K562 (cell line): ENCODE measurements around the gene HYAL3. TPM values are rescaled to one million over a fixed set of nuclear protein-coding genes. Genes with fewer than 3 reads are reported as not detected.

ENCODE experiments used
- ATAC-seq: fragments of 200-7000 bp; cut with Tn5 transposase; 3 replicates; pipeline ENCODE4 v1.9.1; 2020; ENCODE audit warnings: moderate library complexity
- BruUV-seq: library from RNA; stranded (reverse); fragments of 400-500 nt; replicated peaks from 2 replicates; lab custom pipeline; 2021; lab: Mats Ljungman, UMichigan
- CTCF ChIA-PET: fragments of 300-600 bp; formaldehyde crosslinking; extraction: SDS; loops from one replicate; lab custom pipeline; 2021; ENCODE audit warnings: low intra/inter-chr PET ratio; lab: Yijun Ruan, JAX
- POLR2A ChIA-PET: fragments of 300-600, 350-650 bp; sonication (Branson Sonifier 250); formaldehyde crosslinking; extraction: SDS; loops from one replicate; lab custom pipeline; 2021; ENCODE audit warnings: antibody characterized with exemption, inconsistent platforms; lab: Yijun Ruan, JAX
- DNase-seq, 4 experiments: peaks; one replicate each; pipeline versions ENCODE4 v3.0.0 to v3.0.0-alpha.2; 2011 to 2018; ENCODE audit warnings: low spot score in 3 of 4, mixed read lengths in 3 of 4; ENCODE audit errors: extremely low read depth in 1 of 4
- FAIRE-seq: peaks from 2 replicates; lab custom pipeline; 2011; peaks lifted over from hg19 to GRCh38; lab: Jason Lieb, UNC
- H2AFZ ChIP-seq: 2 replicates; pipeline ENCODE4 v1.6.0; 2011; ENCODE audit warnings: low read depth, low read length, control low read depth, inconsistent platforms
- H3K27ac ChIP-seq: fragments of 200-600 bp; 3 replicates; pipeline ENCODE4 v1.8.0; 2011; ENCODE audit warnings: low read depth, mild to moderate bottlenecking, control low read depth, inconsistent platforms, low read length, moderate library complexity, mixed read lengths; ENCODE audit errors: extremely low read depth
- H3K27me3 ChIP-seq, 2 experiments: fragments of 300-600 bp in 1 of 2; 2 replicates in 1 of 2; 3 replicates in 1 of 2; pipeline versions ENCODE4 v1.6.0 to v1.8.0; 2011; ENCODE audit warnings: inconsistent platforms in 2 of 2, low read length in 2 of 2, mild to moderate bottlenecking in 1 of 2, mixed read lengths in 1 of 2, moderate library complexity in 1 of 2; ENCODE audit not compliant: control insufficient read depth in 2 of 2, insufficient read depth in 2 of 2
- H3K36me3 ChIP-seq: fragments of 300-600 bp; 3 replicates; pipeline ENCODE4 v1.8.0; 2011; ENCODE audit warnings: mild to moderate bottlenecking, low read length, inconsistent platforms; ENCODE audit not compliant: control insufficient read depth, insufficient read depth
- H3K4me1 ChIP-seq, 2 experiments: fragments of 200-600 bp in 1 of 2; replicated peaks in 1 of 2; 2 replicates in 1 of 2; 3 replicates in 1 of 2; pipeline versions ENCODE4 v1.5.1 to v1.8.0; 2011; ENCODE audit warnings: inconsistent platforms in 2 of 2, low read length in 2 of 2, mild to moderate bottlenecking in 1 of 2, mixed read lengths in 1 of 2, moderate library complexity in 1 of 2; ENCODE audit not compliant: control insufficient read depth in 2 of 2, insufficient read depth in 2 of 2
- H3K4me2 ChIP-seq: 2 replicates; pipeline ENCODE4 v1.6.1; 2011; ENCODE audit warnings: low read length, control low read depth, inconsistent platforms, mixed read lengths; ENCODE audit not compliant: insufficient read depth
- H3K4me3 ChIP-seq: fragments of 200-600 bp; sonication (generic), shearing (Covaris generic); 2 replicates; pipeline ENCODE4 v1.5.1; 2016; ENCODE audit warnings: control low read depth, inconsistent platforms
- H3K79me2 ChIP-seq: fragments of 200-600 bp; 3 replicates; pipeline ENCODE4 v1.8.0; 2011; ENCODE audit warnings: low read length, inconsistent platforms; ENCODE audit not compliant: control insufficient read depth, insufficient read depth
- H3K9ac ChIP-seq, 2 experiments: 2 replicates each; pipeline versions ENCODE4 v1.6.0 to v1.6.1; 2011; ENCODE audit warnings: low read depth in 2 of 2, low read length in 2 of 2, control low read depth in 1 of 2, inconsistent platforms in 1 of 2, mild to moderate bottlenecking in 1 of 2, mixed read lengths in 1 of 2; ENCODE audit not compliant: insufficient read depth in 1 of 2
- H3K9me1 ChIP-seq: one replicate; pipeline ENCODE4 v1.6.0; 2011; ENCODE audit warnings: inconsistent platforms, mild to moderate bottlenecking, low read length, moderate library complexity; ENCODE audit not compliant: control insufficient read depth, insufficient read depth
- H3K9me3 ChIP-seq: replicated peaks from 2 replicates; pipeline ENCODE4 v1.5.1; 2011; ENCODE audit warnings: low read depth, low read length, inconsistent platforms; ENCODE audit not compliant: control insufficient read depth, insufficient read depth
- H4K20me1 ChIP-seq: replicated peaks from 2 replicates; pipeline ENCODE4 v1.6.1; 2011; ENCODE audit warnings: low read length, inconsistent platforms, mixed read lengths; ENCODE audit not compliant: control insufficient read depth, insufficient read depth
- BDP1 ChIP-seq: IDR thresholded peaks from 3 replicates; pipeline ENCODE4 v1.6.1; 2011; ENCODE audit not compliant: insufficient read length, insufficient read depth
- CBX1 ChIP-seq: sonication (generic); IDR thresholded peaks from 2 replicates; pipeline ENCODE4 v1.6.1; 2016; ENCODE audit warnings: antibody characterized with exemption, low read depth, mild to moderate bottlenecking
- CBX2 ChIP-seq: fragments of 200-600 bp; sonication (generic); IDR thresholded peaks from one replicate; pipeline ENCODE4 v1.6.1; 2012; ENCODE audit warnings: mild to moderate bottlenecking, low read length, inconsistent platforms; ENCODE audit not compliant: insufficient read depth, poor library complexity, severe bottlenecking
- CHD1 ChIP-seq: fragments of 200-600 bp; sonication (generic); IDR thresholded peaks from one replicate; pipeline ENCODE4 v1.6.1; 2012; ENCODE audit warnings: mild to moderate bottlenecking, moderate library complexity, low read length, inconsistent platforms
- CSDE1 ChIP-seq, 2 experiments: fragments of 450-650 bp; IDR thresholded peaks; 2 replicates each; pipeline ENCODE4 v1.6.1; 2016; ENCODE audit warnings: mild to moderate bottlenecking in 1 of 2
- DPF2 ChIP-seq: fragments of 450-650 bp; IDR thresholded peaks from 2 replicates; pipeline ENCODE4 v1.6.1; 2016
- ELF4 ChIP-seq: fragments of 450-650 bp; formaldehyde crosslinking; IDR thresholded peaks from 2 replicates; pipeline ENCODE4 v1.4.0; 2022; ENCODE audit warnings: missing genetic modification characterization
- FOXK1 ChIP-seq: sonication (generic); formaldehyde crosslinking; IDR thresholded peaks from 2 replicates; pipeline ENCODE4 v1.8.0; 2022; ENCODE audit warnings: missing genetic modification reagents, mild to moderate bottlenecking, borderline replicate concordance
- GABPB1 ChIP-seq: sonication (generic); formaldehyde crosslinking; IDR thresholded peaks from 2 replicates; pipeline ENCODE4 v1.8.0; 2022; ENCODE audit warnings: mild to moderate bottlenecking, missing genetic modification reagents
- NR1H2 ChIP-seq: sonication (generic); formaldehyde crosslinking; IDR thresholded peaks from 2 replicates; pipeline ENCODE4 v1.4.0; 2020; ENCODE audit warnings: mild to moderate bottlenecking, missing genetic modification reagents
- PRPF4 ChIP-seq: fragments of 200-400 bp; formaldehyde crosslinking; IDR thresholded peaks from one replicate; pipeline ENCODE4 v1.6.1; 2017; ENCODE audit warnings: low read length, low read depth, mild to moderate bottlenecking; ENCODE audit not compliant: insufficient read depth, poor library complexity, severe bottlenecking
- STAG1 ChIP-seq: sonication (generic); formaldehyde crosslinking; IDR thresholded peaks from 2 replicates; pipeline ENCODE4 v1.5.0; 2020; ENCODE audit warnings: missing genetic modification reagents, borderline replicate concordance
- STAT5A ChIP-seq: IDR thresholded peaks from 2 replicates; pipeline ENCODE4 v1.6.1; 2012; ENCODE audit warnings: low read length, inconsistent platforms, borderline replicate concordance
- ZBTB1 ChIP-seq: sonication (generic); formaldehyde crosslinking; IDR thresholded peaks from 2 replicates; pipeline ENCODE4 v1.8.1; 2023; ENCODE audit warnings: missing genetic modification reagents, low read depth, mild to moderate bottlenecking, borderline replicate concordance
- ZNF174 ChIP-seq: fragments of 250-450 bp; sonication (Bioruptor Pico); IDR thresholded peaks from 2 replicates; pipeline ENCODE4 v1.4.0; 2020; ENCODE audit warnings: mild to moderate bottlenecking
- WGBS: fragments of 100-300 bp; shearing (Covaris generic); methylation state at CpG from one replicate; pipeline ENCODE4 v1.1.6; 2016; ENCODE audit warnings: low coverage, mixed read lengths; ENCODE audit not compliant: insufficient coverage; ENCODE audit errors: missing lambda C conversion rate; 5-methylcytosine and 5-hydroxymethylcytosine counted together
- in situ Hi-C: fragments of 300-500 bp; cut with MboI; formaldehyde crosslinking; loops from 4 replicates; pipeline ENCODE4 v1.15.0; 2018; ENCODE audit warnings: inconsistent platforms, mixed read lengths
- intact Hi-C: fragments of 100-400 bp; cut with micrococcal nuclease; formaldehyde crosslinking; loops from 2 replicates; pipeline ENCODE4 v1.14.2; 2022
- polyA plus RNA-seq, 8 experiments: library from polyadenylated mRNA; depleted of rRNA in 4 of 8; stranded (reverse) in 5 of 8; unstranded in 3 of 8; fragments of >200 nt; fragmentation: Nextera tagmentation in 2 of 8; fragmentation: Illumina TruSeq in 1 of 8; extraction: Ambion mirVana in 2 of 8; extraction: Trizol in 1 of 8; gene quantifications; 2 replicates each; pipeline versions ENCODE4 v1.2.1 to v1.2.3, GENCODE V29; 2011 to 2014; ENCODE audit warnings: inconsistent platforms in 1 of 8, missing spikeins in 1 of 8
- total RNA-seq, 7 experiments: library from RNA; depleted of rRNA in 6 of 7; stranded (reverse); fragments of >200 nt in 6 of 7; fragmentation: Illumina TruSeq in 2 of 7; extraction: Trizol in 2 of 7; gene quantifications; 2 replicates each; pipeline versions ENCODE4 v1.2.1 to v1.2.3, GENCODE V29; 2011 to 2021; ENCODE audit warnings: low replicate concordance in 1 of 7
- TF ChIP-seq, protein P1 (sequence below): sonication (generic); formaldehyde crosslinking; IDR thresholded peaks from 2 replicates; pipeline ENCODE4 v1.8.1; 2023; ENCODE audit warnings: mild to moderate bottlenecking, missing genetic modification reagents, moderate library complexity
- TF ChIP-seq, protein P2 (sequence below), 2 experiments: IDR thresholded peaks; 2 replicates each; pipeline ENCODE4 v1.6.1; 2011; ENCODE audit warnings: borderline replicate concordance in 1 of 2, control low read depth in 1 of 2, low read depth in 1 of 2, low read length in 1 of 2, mild to moderate bottlenecking in 1 of 2, mixed read lengths in 1 of 2, moderate library complexity in 1 of 2; ENCODE audit not compliant: insufficient read depth in 1 of 2, insufficient read length in 1 of 2, poor library complexity in 1 of 2, severe bottlenecking in 1 of 2; ENCODE audit errors: extremely low read depth in 1 of 2

HYAL3 gene
- total and polyA plus RNA-seq, 9 of the 15 experiments (the other 6 are each of a cell fraction or from before 2014, with no cell fraction given): 0.38 to 9.1 (median 6.8) TPM

- TF ChIP-seq, protein P1, sequence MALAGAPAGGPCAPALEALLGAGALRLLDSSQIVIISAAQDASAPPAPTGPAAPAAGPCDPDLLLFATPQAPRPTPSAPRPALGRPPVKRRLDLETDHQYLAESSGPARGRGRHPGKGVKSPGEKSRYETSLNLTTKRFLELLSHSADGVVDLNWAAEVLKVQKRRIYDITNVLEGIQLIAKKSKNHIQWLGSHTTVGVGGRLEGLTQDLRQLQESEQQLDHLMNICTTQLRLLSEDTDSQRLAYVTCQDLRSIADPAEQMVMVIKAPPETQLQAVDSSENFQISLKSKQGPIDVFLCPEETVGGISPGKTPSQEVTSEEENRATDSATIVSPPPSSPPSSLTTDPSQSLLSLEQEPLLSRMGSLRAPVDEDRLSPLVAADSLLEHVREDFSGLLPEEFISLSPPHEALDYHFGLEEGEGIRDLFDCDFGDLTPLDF (CRISPR knock-in tag): peak; percentile 77; the same call in 1 of the 2 replicates
- TF ChIP-seq STAT5A (no peak), GABPB1 (peak; percentile 67), DPF2 (no peak), STAG1 (CRISPR knock-in tag) (no peak; the same call in 1 of the 2 replicates), BDP1 (no peak), NR1H2 (CRISPR knock-in tag) (no peak)
Measured at GRCh38 chr3:50337175-50337861, 38.1 kb upstream of the HYAL3 start (continued).

- Histone ChIP-seq H3K27me3 (no peaks in the 10 kb centered on the region), H3K27ac (peak overlapping the region; percentile 99), H3K4me1 (peaks cover 27 to 40% of the 10 kb centered on the region in 2 experiments; a peak in 4 of 5 replicates), H3K9ac (peak overlapping the region; percentile 98 to 99), H2AFZ (0 out of 2 replicates have a peak overlapping the region, but pooled peaks have one; percentile 11), H3K4me3 (peak overlapping the region; percentile 96), H3K36me3 (peaks cover 46% of the 10 kb centered on the region; the same call in 2 of the 3 replicates), H3K4me2 (peak overlapping the region; percentile 95), H3K9me1 (peaks cover 4% of the 10 kb centered on the region), H4K20me1 (peaks cover 14% of the 10 kb centered on the region), H3K79me2 (peaks cover 85% of the 10 kb centered on the region), H3K9me3 (no peaks in the 10 kb centered on the region)
- POLR2A ChIA-PET: interaction anchor here (0.6 to 2.5 kb wide), 23 partner anchors 9 to 936 kb away, joined by 3 to 31 read pairs (median 3); partner anchors contain the start of genes CYB561D2, HYAL1, NPRL2 and TUSC2
- no peak for FAIRE-seq
- intact Hi-C loops: no loop called here
- CTCF ChIA-PET: no interaction called here
- BruUV-seq: TSS peak; percentile 41
- in situ Hi-C loops: no loop called here
- WGBS: 0% methylated on average over 7 of the region's 31 CpGs
- peak in 2 of 4 experiments; percentile 66 to 68 for DNase-seq
- peak; percentile 35 for ATAC-seq
- 0 out of 2 replicates have a peak, but pooled peaks have one; percentile 13 for TF ChIP-seq CBX1
- no peak for TF ChIP-seq ZNF174 (CRISPR knock-in tag)
- TF ChIP-seq ELF4 (CRISPR knock-in tag): no peak
- peak; percentile 68 for TF ChIP-seq CHD1
- TF ChIP-seq CSDE1 (IDR thresholded peaks at IDR 0.05): no peak
- TF ChIP-seq, protein P2, sequence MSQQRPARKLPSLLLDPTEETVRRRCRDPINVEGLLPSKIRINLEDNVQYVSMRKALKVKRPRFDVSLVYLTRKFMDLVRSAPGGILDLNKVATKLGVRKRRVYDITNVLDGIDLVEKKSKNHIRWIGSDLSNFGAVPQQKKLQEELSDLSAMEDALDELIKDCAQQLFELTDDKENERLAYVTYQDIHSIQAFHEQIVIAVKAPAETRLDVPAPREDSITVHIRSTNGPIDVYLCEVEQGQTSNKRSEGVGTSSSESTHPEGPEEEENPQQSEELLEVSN (IDR thresholded peaks at IDR 0.05; ENCODE audit: borderline replicate concordance in 1 of 2, extremely low read depth in 1 of 2, insufficient read depth in 1 of 2, insufficient read length in 1 of 2, low read depth in 1 of 2, low read length in 1 of 2, poor library complexity in 1 of 2, severe bottlenecking in 1 of 2): peak in 1 of 2 experiments; percentile 74
- no peak for TF ChIP-seq PRPF4
- 0 out of 2 replicates have a peak, but pooled peaks have one; percentile 15 for TF ChIP-seq ZBTB1 (CRISPR knock-in tag)
- no peak for TF ChIP-seq CBX2
- no peak for TF ChIP-seq FOXK1 (CRISPR knock-in tag)
Measured at GRCh38 chr3:50336452-50337174, 37.4 kb upstream of the HYAL3 start.
